CD4-positive, alpha-beta memory T cell (primary cell): ENCODE data around the gene NAB1. TPM values are rescaled to one million over a fixed set of nuclear protein-coding genes. Genes with fewer than 3 reads are reported as not detected.

ENCODE experiments used
- CTCF ChIA-PET: fragments of 350-600 bp; sonication (Branson Sonifier 250); formaldehyde crosslinking; loops from one replicate; lab custom pipeline; 2021; ENCODE audit warnings: inconsistent platforms; ENCODE audit not compliant: partially characterized antibody; lab: Charles Lee
- POLR2A ChIA-PET: fragments of 350-600 bp; sonication (Branson Sonifier 250); formaldehyde crosslinking; loops from one replicate; lab custom pipeline; 2021; ENCODE audit not compliant: partially characterized antibody; lab: Charles Lee
- DNase-seq, 5 donors: peaks; one replicate each; pipeline versions ENCODE4 v3.0.0 to v3.0.0-alpha.2; 2020 to 2022; ENCODE audit warnings: mixed read lengths in 1 of 5
- H3K27ac ChIP-seq: one replicate; pipeline ENCODE4 v1.7.0; 2013; ENCODE audit warnings: low read depth, low read length
- H3K27me3 ChIP-seq: 2 replicates; pipeline ENCODE4 v1.7.0; 2013; ENCODE audit warnings: mild to moderate bottlenecking, low read length, moderate library complexity; ENCODE audit not compliant: insufficient read depth
- H3K36me3 ChIP-seq: 2 replicates; pipeline ENCODE4 v1.7.0; 2013; ENCODE audit warnings: mild to moderate bottlenecking, low read length, moderate library complexity; ENCODE audit not compliant: insufficient read depth
- H3K4me1 ChIP-seq: 2 replicates; pipeline ENCODE4 v1.7.0; 2013; ENCODE audit warnings: mild to moderate bottlenecking, low read length, moderate library complexity; ENCODE audit not compliant: insufficient read depth
- H3K4me3 ChIP-seq, 2 donors: one replicate each; pipeline ENCODE4 v1.7.0; 2013; ENCODE audit warnings: low read length in 2 of 2, mild to moderate bottlenecking in 1 of 2
- H3K9me3 ChIP-seq, 2 donors: one replicate each; pipeline ENCODE4 v1.7.0; 2013; ENCODE audit warnings: low read length in 2 of 2, control low read depth in 1 of 2; ENCODE audit not compliant: control insufficient read depth in 1 of 2
- H3K27ac Mint-ChIP-seq, 7 donors: one replicate each; pipeline ENCODE4 v1.8.0; 2020 to 2021; ENCODE audit warnings: mixed read lengths in 7 of 7, mild to moderate bottlenecking in 6 of 7, inconsistent platforms in 3 of 7, moderate library complexity in 3 of 7
- H3K27me3 Mint-ChIP-seq, 2 donors: one replicate each; pipeline ENCODE4 v1.8.0; 2020 to 2021; ENCODE audit warnings: mixed read lengths in 2 of 2
- H3K36me3 Mint-ChIP-seq, 2 donors: one replicate each; pipeline ENCODE4 v1.8.0; 2020 to 2021; ENCODE audit warnings: mixed read lengths in 2 of 2, inconsistent platforms in 1 of 2, mild to moderate bottlenecking in 1 of 2
- H3K4me1 Mint-ChIP-seq, 4 donors: one replicate each; pipeline ENCODE4 v1.8.0; 2020 to 2021; ENCODE audit warnings: mixed read lengths in 4 of 4, mild to moderate bottlenecking in 1 of 4
- H3K4me3 Mint-ChIP-seq, 8 donors: one replicate each; pipeline ENCODE4 v1.8.0; 2020 to 2021; ENCODE audit warnings: mixed read lengths in 8 of 8, mild to moderate bottlenecking in 7 of 8, moderate library complexity in 6 of 8, inconsistent platforms in 3 of 8
- H3K9me3 Mint-ChIP-seq, 8 donors: one replicate each; pipeline ENCODE4 v1.8.0; 2020 to 2021; ENCODE audit warnings: mixed read lengths in 8 of 8, mild to moderate bottlenecking in 5 of 8, inconsistent platforms in 3 of 8, moderate library complexity in 1 of 8
- intact Hi-C: fragments of 100-400 bp; cut with micrococcal nuclease; formaldehyde crosslinking; loops from one replicate; pipeline ENCODE4 v1.15.1; 2023
- polyA plus RNA-seq, 2 donors: library from polyadenylated mRNA; unstranded; fragments of 300-500 nt; fragmentation: Illumina TruSeq; gene quantifications; one replicate each; pipeline ENCODE4 v1.2.3, GENCODE V29; 2021
- total RNA-seq, 2 experiments: library from RNA; stranded (reverse); gene quantifications; one replicate each; pipeline ENCODE4 v1.2.3, GENCODE V29; 2021

Gene NAB1
- total and polyA plus RNA-seq, 4 experiments from 2014 or later: 2.8 to 30.7 (median 13.9) TPM

- Histone ChIP-seq H3K4me3 (no peak overlapping the region), H3K4me1 (peaks cover 27% of the 10 kb centered on the region), H3K27me3 (no peaks in the 10 kb centered on the region), H3K27ac (no peak overlapping the region), H3K9me3 (no peaks in the 10 kb centered on the region), H3K36me3 (no peaks in the 10 kb centered on the region)
- POLR2A ChIA-PET: interaction anchor here (0.6 to 0.7 kb wide), 2 partner anchors 14 to 133 kb away, joined by 3 read pairs; partner anchors contain the start of gene NEMP2
- CTCF ChIA-PET: interaction anchor here (1.1 to 2.9 kb wide), 3 partner anchors 10 to 13 kb away, joined by 3 to 12 read pairs (median 4); no protein-coding TSS in a partner anchor
- H3K36me3 Mint-ChIP-seq: peaks cover 16 to 20% of the 10 kb centered on the region in 2 donors
- H3K9me3 Mint-ChIP-seq: peaks cover 0 to 2% (median 0%) of the 10 kb centered on the region in 8 donors
- H3K27ac Mint-ChIP-seq: peak overlapping the region in 2 of 7 donors; percentile 32 to 84
- H3K4me1 Mint-ChIP-seq: peaks cover 14 to 29% (median 22%) of the 10 kb centered on the region in 4 donors
- H3K4me3 Mint-ChIP-seq: no peak overlapping the region
- no peak for DNase-seq
- H3K27me3 Mint-ChIP-seq: no peaks in the 10 kb centered on the region
- intact Hi-C loops: no loop called here
Measured at GRCh38 chr2:190666895-190667294, 18.0 kb downstream of the NAB1 start.

DNA sequence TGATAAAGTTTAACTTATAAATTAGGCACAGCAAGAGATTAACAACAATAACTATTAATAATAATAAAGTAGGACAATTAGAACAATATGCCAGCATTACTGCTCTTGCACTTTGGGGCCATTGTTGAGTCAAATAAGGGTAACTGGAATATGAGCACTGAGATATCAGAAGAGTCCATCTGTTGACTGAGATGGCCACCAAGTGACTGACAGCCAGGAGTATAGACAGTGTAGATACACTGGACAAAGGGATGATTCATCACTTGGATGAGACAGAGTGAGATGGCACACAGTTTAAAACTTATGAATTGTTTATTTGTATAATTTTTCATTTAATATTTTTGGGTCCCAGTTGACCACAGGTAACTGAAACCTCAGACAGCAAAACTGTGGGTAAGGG lies 20.0 kb downstream of the NAB1 start:
- no peaks in the 10 kb centered on the region for H3K27me3 Mint-ChIP-seq
- no peak overlapping the region for H3K27ac ChIP-seq
- H3K4me3 Mint-ChIP-seq: peak overlapping the region in 1 of 8 donors; percentile 27
- ChIA-PET POLR2A (no interaction called here), CTCF (no interaction called here)
- no peak for DNase-seq
- intact Hi-C loops: no loop called here
- H3K36me3 Mint-ChIP-seq: peaks cover 22 to 25% of the 10 kb centered on the region in 2 donors
- H3K4me1 Mint-ChIP-seq: peaks cover 16 to 28% (median 21%) of the 10 kb centered on the region in 4 donors
- no peaks in the 10 kb centered on the region for H3K36me3 ChIP-seq
- no peaks in the 10 kb centered on the region for H3K27me3 ChIP-seq
- peaks cover 0 to 2% (median 0%) of the 10 kb centered on the region in 8 donors for H3K9me3 Mint-ChIP-seq
- H3K9me3 ChIP-seq: no peaks in the 10 kb centered on the region
- peak overlapping the region in 1 of 7 donors; percentile 22 for H3K27ac Mint-ChIP-seq
- peaks cover 22% of the 10 kb centered on the region for H3K4me1 ChIP-seq
- no peak overlapping the region for H3K4me3 ChIP-seq

GRCh38 chr2:190670182-190670946 lies 21.5 kb downstream of the NAB1 start:
- H3K27ac Mint-ChIP-seq: peak overlapping the region; percentile 65 to 96 (median 93)
- CTCF ChIA-PET: interaction anchor here (2.1 kb wide), 1 partner anchor 10 kb away, joined by 7 read pairs; no protein-coding TSS in a partner anchor

DNA sequence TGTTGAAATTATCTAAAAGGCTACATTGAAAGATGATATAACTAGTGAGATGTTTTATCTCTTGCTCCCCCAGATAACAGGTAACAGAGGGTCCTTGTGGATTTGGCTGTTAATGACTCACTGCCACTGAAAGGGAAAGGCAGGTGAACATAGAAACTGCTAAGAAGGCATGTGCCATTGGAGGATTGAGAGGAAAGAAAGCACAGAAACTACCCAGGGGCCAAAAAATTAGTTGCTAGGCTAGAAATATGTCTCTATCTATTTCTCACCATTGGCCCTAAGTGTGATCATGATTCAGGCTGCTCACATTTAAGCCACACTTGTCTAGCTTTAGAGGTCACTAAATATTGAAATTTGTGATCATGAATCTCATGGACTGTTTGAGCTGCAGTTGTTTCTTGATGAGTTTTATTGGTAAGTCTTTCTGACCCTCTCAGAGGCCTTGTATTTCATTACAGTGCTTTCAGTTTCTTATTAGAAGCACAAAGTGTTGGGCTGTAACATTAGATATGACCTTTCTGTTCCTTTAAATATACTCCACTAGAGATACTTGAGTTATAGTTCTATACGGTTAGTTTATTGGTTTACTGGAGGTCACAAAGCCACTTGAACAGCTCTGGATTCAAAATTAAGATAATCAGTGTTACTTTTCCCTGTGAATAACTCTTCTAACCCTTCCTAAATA lies 26.2 kb downstream of the NAB1 start:
- H3K9me3 Mint-ChIP-seq: no peaks in the 10 kb centered on the region
- intact Hi-C loops: no loop called here
- peak overlapping the region in 6 of 8 donors; percentile 28 to 67 (median 50) for H3K4me3 Mint-ChIP-seq
- Histone ChIP-seq H3K9me3 (no peaks in the 10 kb centered on the region), H3K4me1 (peaks cover 67% of the 10 kb centered on the region), H3K36me3 (no peaks in the 10 kb centered on the region), H3K27ac (peak overlapping the region; percentile 41), H3K4me3 (peak overlapping the region in 1 of 2 donors; percentile 10), H3K27me3 (no peaks in the 10 kb centered on the region)
- ChIA-PET POLR2A (interaction anchor here (0.6 to 1.4 kb wide), 4 partner anchors 13 to 582 kb away, joined by 3 to 4 read pairs (median 3); partner anchors contain the start of gene NEMP2), CTCF (interaction anchor here (1.9 to 9.2 kb wide), 2 partner anchors 11 to 293 kb away, joined by 7 to 125 read pairs; no protein-coding TSS in a partner anchor)
- H3K4me1 Mint-ChIP-seq: peaks cover 53 to 63% (median 58%) of the 10 kb centered on the region in 4 donors
- peak overlapping the region; percentile 17 to 93 (median 78) for H3K27ac Mint-ChIP-seq
- no peaks in the 10 kb centered on the region for H3K27me3 Mint-ChIP-seq
- no peak for DNase-seq
- H3K36me3 Mint-ChIP-seq: peaks cover 23 to 24% of the 10 kb centered on the region in 2 donors

More at GRCh38 chr2:190670182-190670946, 21.5 kb downstream of the NAB1 start:
- Histone ChIP-seq H3K36me3 (no peaks in the 10 kb centered on the region), H3K27ac (peak overlapping the region; percentile 62), H3K4me3 (no peak overlapping the region), H3K9me3 (no peaks in the 10 kb centered on the region), H3K4me1 (peaks cover 37% of the 10 kb centered on the region), H3K27me3 (no peaks in the 10 kb centered on the region)
- Mint-ChIP-seq H3K9me3 (no peaks in the 10 kb centered on the region), H3K4me1 (peaks cover 27 to 39% (median 34%) of the 10 kb centered on the region in 4 donors), H3K27me3 (no peaks in the 10 kb centered on the region), H3K36me3 (peaks cover 24 to 25% of the 10 kb centered on the region in 2 donors), H3K4me3 (peak overlapping the region; percentile 22 to 75 (median 64))
- POLR2A ChIA-PET: interaction anchor here (1.5 kb wide), 1 partner anchor 20 kb away, joined by 4 read pairs; no protein-coding TSS in a partner anchor
- peak in 4 of 5 donors; percentile 43 to 70 (median 53) for DNase-seq
- intact Hi-C loops: loop anchor here (1.0 kb wide), 1 partner anchor 8 kb away; no protein-coding TSS in a partner anchor

GRCh38 chr2:190677255-190677654 lies 28.4 kb downstream of the NAB1 start:
- DNase-seq: no peak
- Histone ChIP-seq H3K9me3 (no peaks in the 10 kb centered on the region), H3K36me3 (no peaks in the 10 kb centered on the region), H3K27ac (no peak overlapping the region), H3K27me3 (no peaks in the 10 kb centered on the region), H3K4me3 (no peak overlapping the region), H3K4me1 (peaks cover 64% of the 10 kb centered on the region)
- Mint-ChIP-seq H3K36me3 (peaks cover 9 to 20% of the 10 kb centered on the region in 2 donors), H3K4me3 (no peak overlapping the region), H3K27ac (peak overlapping the region in 6 of 7 donors; percentile 4 to 69 (median 26)), H3K9me3 (no peaks in the 10 kb centered on the region), H3K4me1 (peaks cover 52 to 62% (median 58%) of the 10 kb centered on the region in 4 donors), H3K27me3 (no peaks in the 10 kb centered on the region)
- ChIA-PET POLR2A (interaction anchor here (1.4 to 1.6 kb wide), 2 partner anchors 16 to 29 kb away, joined by 3 to 5 read pairs; no protein-coding TSS in a partner anchor), CTCF (interaction anchor here (1.2 to 9.2 kb wide), 4 partner anchors 11 to 307 kb away, joined by 3 to 125 read pairs (median 42); no protein-coding TSS in a partner anchor)
- intact Hi-C loops: no loop called here

- Mint-ChIP-seq H3K4me1 (peaks cover 46 to 58% (median 53%) of the 10 kb centered on the region in 4 donors), H3K36me3 (peaks cover 9 to 17% of the 10 kb centered on the region in 2 donors), H3K4me3 (peak overlapping the region; percentile 22 to 82 (median 64)), H3K27ac (peak overlapping the region; percentile 73 to 93 (median 85)), H3K9me3 (no peaks in the 10 kb centered on the region), H3K27me3 (no peaks in the 10 kb centered on the region)
- Histone ChIP-seq H3K27ac (peak overlapping the region; percentile 34), H3K4me1 (peaks cover 56% of the 10 kb centered on the region), H3K4me3 (peak overlapping the region in 1 of 2 donors; percentile 1), H3K36me3 (no peaks in the 10 kb centered on the region), H3K27me3 (no peaks in the 10 kb centered on the region), H3K9me3 (no peaks in the 10 kb centered on the region)
- intact Hi-C loops: no loop called here
- POLR2A ChIA-PET: interaction anchor here (1.5 to 2.4 kb wide), 3 partner anchors 28 to 272 kb away, joined by 8 to 14 read pairs (median 11); partner anchors contain the start of gene NEMP2
- peak in 2 of 5 donors; percentile 19 to 35 for DNase-seq
- CTCF ChIA-PET: interaction anchor here (0.8 to 9.2 kb wide), 13 partner anchors 14 to 302 kb away, joined by 3 to 125 read pairs (median 13); partner anchors contain the start of gene NEMP2
Measured at GRCh38 chr2:190678444-190679162, 29.7 kb downstream of the NAB1 start.
